Liver (tissue), 3 donors: ENCODE data around the gene TMEM42.

Experiments
- CTCF ChIP-seq: fragments of 150-350 bp; IDR thresholded peaks from 2 replicates; pipeline ENCODE4 v1.5.1; 2017; ENCODE audit warnings: improper control_type of control experiment, low read depth, low read length; ENCODE audit not compliant: missing input control
- SP1 ChIP-seq: IDR thresholded peaks from 2 replicates; pipeline ENCODE4 v1.6.1; 2018; ENCODE audit warnings: antibody characterized with exemption, mild to moderate bottlenecking
- donor health status: healthy.
- donor health status: healthy.

- TF ChIP-seq CTCF (no peak), SP1 (no peak)
These were observed 43.9 kb downstream of the TMEM42 start for GRCh38 chr3:44905446-44906157.
